H9 (cell line): ENCODE measurements around the gene ANGPTL8. TPM values are rescaled to one million over a fixed set of nuclear protein-coding genes. Genes with fewer than 3 reads are reported as not detected.

ENCODE experiments used
- DNase-seq: peaks from one replicate; pipeline ENCODE4 v3.0.0-alpha.2; 2017
- H2AFZ ChIP-seq: one replicate; pipeline ENCODE4 v1.6.1; 2013; ENCODE audit warnings: mild to moderate bottlenecking, low read length, control low read depth, moderate library complexity
- H2AK5ac ChIP-seq: 2 replicates; pipeline ENCODE4 v1.6.1; 2013; ENCODE audit warnings: low read length, control low read depth, mixed read lengths; ENCODE audit not compliant: insufficient read length
- H2BK120ac ChIP-seq: one replicate; pipeline ENCODE4 v1.6.1; 2013; ENCODE audit warnings: low read depth, mild to moderate bottlenecking, low read length, control low read depth, inconsistent platforms; ENCODE audit not compliant: poor library complexity, severe bottlenecking
- H2BK12ac ChIP-seq: 2 replicates; pipeline ENCODE4 v1.6.1; 2013; ENCODE audit warnings: low read length, control low read depth, mixed read lengths, low read depth; ENCODE audit not compliant: insufficient read length
- H2BK15ac ChIP-seq: 2 replicates; pipeline ENCODE4 v1.6.1; 2013; ENCODE audit warnings: low read depth, low read length, control low read depth
- H2BK20ac ChIP-seq: one replicate; pipeline ENCODE4 v1.6.1; 2013; ENCODE audit warnings: low read depth, mild to moderate bottlenecking, low read length, control low read depth, inconsistent platforms; ENCODE audit not compliant: poor library complexity, severe bottlenecking
- H2BK5ac ChIP-seq: 2 replicates; pipeline ENCODE4 v1.6.1; 2013; ENCODE audit warnings: low read length, control low read depth, mixed read lengths; ENCODE audit not compliant: insufficient read length
- H3K14ac ChIP-seq: 2 replicates; pipeline ENCODE4 v1.6.1; 2013; ENCODE audit warnings: low read length, control low read depth; ENCODE audit not compliant: insufficient read depth
- H3K18ac ChIP-seq: 2 replicates; pipeline ENCODE4 v1.6.1; 2013; ENCODE audit warnings: low read depth, mild to moderate bottlenecking, mixed read lengths, low read length, control low read depth; ENCODE audit not compliant: insufficient read length
- H3K23ac ChIP-seq: 2 replicates; pipeline ENCODE4 v1.6.1; 2013; ENCODE audit warnings: low read length, control low read depth, mixed read lengths, low read depth; ENCODE audit not compliant: insufficient read length
- H3K23me2 ChIP-seq: 2 replicates; pipeline ENCODE4 v1.6.1; 2013; ENCODE audit warnings: low read depth, mild to moderate bottlenecking, mixed read lengths, low read length, control low read depth; ENCODE audit not compliant: insufficient read length, poor library complexity, severe bottlenecking
- H3K27ac ChIP-seq: 2 replicates; pipeline ENCODE4 v1.5.1; 2013; ENCODE audit warnings: low read length, control low read depth, mixed read lengths, low read depth; ENCODE audit not compliant: insufficient read length
- H3K27me3 ChIP-seq: 2 replicates; pipeline ENCODE4 v1.6.1; 2013; ENCODE audit warnings: low read length, control low read depth, inconsistent platforms; ENCODE audit not compliant: insufficient read depth
- H3K4ac ChIP-seq: 2 replicates; pipeline ENCODE4 v1.6.1; 2013; ENCODE audit warnings: low read depth, mild to moderate bottlenecking, control low read depth, inconsistent platforms, low read length, moderate library complexity
- H3K4me1 ChIP-seq: 2 replicates; pipeline ENCODE4 v1.6.1; 2013; ENCODE audit warnings: low read length, control low read depth, inconsistent platforms; ENCODE audit not compliant: insufficient read depth
- H3K4me2 ChIP-seq: 2 replicates; pipeline ENCODE4 v1.6.1; 2013; ENCODE audit warnings: low read length, control low read depth, mixed read lengths; ENCODE audit not compliant: insufficient read length, insufficient read depth
- H3K56ac ChIP-seq: 2 replicates; pipeline ENCODE4 v1.6.1; 2013; ENCODE audit warnings: low read depth, mild to moderate bottlenecking, mixed read lengths, low read length, control low read depth; ENCODE audit not compliant: insufficient read length
- H3K79me1 ChIP-seq: 2 replicates; pipeline ENCODE4 v1.6.1; 2013; ENCODE audit warnings: low read depth, mild to moderate bottlenecking, moderate library complexity, low read length, control low read depth, inconsistent platforms; ENCODE audit not compliant: insufficient read depth, poor library complexity, severe bottlenecking
- H3K79me2 ChIP-seq: 2 replicates; pipeline ENCODE4 v1.6.1; 2013; ENCODE audit warnings: low read length, control low read depth, inconsistent platforms; ENCODE audit not compliant: insufficient read depth
- H3K9ac ChIP-seq: 2 replicates; pipeline ENCODE4 v1.6.1; 2013; ENCODE audit warnings: low read length, control low read depth, mixed read lengths; ENCODE audit not compliant: insufficient read length; ENCODE audit errors: extremely low read depth
- H3K9me3 ChIP-seq: one replicate; pipeline ENCODE4 v1.6.1; 2013; ENCODE audit warnings: low read depth, low read length, inconsistent platforms; ENCODE audit not compliant: control insufficient read depth
- H3T11ph ChIP-seq: one replicate; pipeline ENCODE4 v1.6.1; 2013; ENCODE audit warnings: mild to moderate bottlenecking, low read length, control low read depth, inconsistent platforms
- H4K20me1 ChIP-seq: one replicate; pipeline ENCODE4 v1.6.1; 2013; ENCODE audit not compliant: control insufficient read depth, insufficient read length, insufficient read depth
- H4K5ac ChIP-seq: 2 replicates; pipeline ENCODE4 v1.6.1; 2013; ENCODE audit warnings: low read depth, mild to moderate bottlenecking, mixed read lengths, low read length, control low read depth; ENCODE audit not compliant: insufficient read length
- H4K8ac ChIP-seq: replicated peaks from 2 replicates; pipeline ENCODE4 v1.6.1; 2013; ENCODE audit warnings: low read length, control low read depth, mixed read lengths, low read depth; ENCODE audit not compliant: insufficient read length
- H4K91ac ChIP-seq: 2 replicates; pipeline ENCODE4 v1.6.1; 2013; ENCODE audit warnings: low read depth, mild to moderate bottlenecking, moderate library complexity, mixed read lengths, low read length, control low read depth; ENCODE audit not compliant: insufficient read length
- H3K27ac Mint-ChIP-seq, 3 experiments: 2 replicates in 2 of 3; 3 replicates in 1 of 3; pipeline ENCODE4 v1.8.0; 2020 to 2021; ENCODE audit warnings: mixed read lengths in 3 of 3, mild to moderate bottlenecking in 1 of 3, moderate library complexity in 1 of 3
- H3K27me3 Mint-ChIP-seq: 2 replicates; pipeline ENCODE4 v1.8.0; 2021; ENCODE audit warnings: low read depth, mild to moderate bottlenecking, moderate library complexity, mixed read lengths
- H3K36me3 Mint-ChIP-seq, 3 experiments: 2 replicates in 2 of 3; 3 replicates in 1 of 3; pipeline ENCODE4 v1.8.0; 2020 to 2021; ENCODE audit warnings: low read depth in 3 of 3, mixed read lengths in 3 of 3; ENCODE audit not compliant: insufficient read depth in 1 of 3
- H3K4me1 Mint-ChIP-seq, 2 experiments: 2 replicates each; pipeline ENCODE4 v1.8.0; 2020; ENCODE audit warnings: mixed read lengths in 2 of 2
- H3K4me3 Mint-ChIP-seq, 2 experiments: 2 replicates in 1 of 2; 3 replicates in 1 of 2; pipeline ENCODE4 v1.8.0; 2020 to 2021; ENCODE audit warnings: mild to moderate bottlenecking in 2 of 2, mixed read lengths in 2 of 2, moderate library complexity in 1 of 2
- H3K9me3 Mint-ChIP-seq, 2 experiments: 2 replicates in 1 of 2; 3 replicates in 1 of 2; pipeline ENCODE4 v1.8.0; 2020; ENCODE audit warnings: mild to moderate bottlenecking in 2 of 2, mixed read lengths in 2 of 2, moderate library complexity in 1 of 2
- CTCF ChIP-seq: fragments of 200-600 bp; sonication (generic); conservative IDR thresholded peaks from 3 replicates; pipeline ENCODE4 v1.8.0; 2021; ENCODE audit warnings: antibody characterized with exemption, mild to moderate bottlenecking
- WGBS: extraction: QIAGEN DNeasy Blood & Tissue Kit; methylation state at CpG from one replicate; pipeline ENCODE4 v1.1.7; 2013; ENCODE audit warnings: missing lambda C conversion rate, low lambda C conversion rate, mixed read lengths; ENCODE audit not compliant: insufficient read length; ENCODE audit errors: extremely low coverage; 5-methylcytosine and 5-hydroxymethylcytosine counted together
- total RNA-seq: library from RNA; stranded (reverse); gene quantifications from 2 replicates; pipeline ENCODE4 v1.2.1, GENCODE V29; 2021

ANGPTL8 gene
- total RNA-seq, 1 experiment from 2014 or later, result not detected

DNA sequence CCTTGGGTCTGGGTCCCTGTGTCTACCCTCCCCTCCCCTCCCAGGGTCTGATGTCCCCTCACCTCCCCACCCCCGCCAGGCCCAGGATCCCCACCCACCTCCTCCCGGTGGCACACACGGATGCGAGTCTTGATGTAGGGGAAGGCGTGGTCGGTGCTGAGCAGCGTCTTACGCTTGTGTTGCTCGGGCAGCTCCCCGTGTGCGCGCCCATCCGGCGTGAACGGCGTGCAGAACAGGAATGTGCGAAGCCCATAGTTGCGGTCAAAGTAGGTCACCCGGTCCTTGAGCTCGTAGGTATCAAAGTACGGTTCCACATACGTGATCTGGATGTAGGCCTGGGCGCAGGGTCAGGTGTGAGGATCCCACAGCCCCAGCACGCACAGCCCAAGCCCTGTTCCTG, 37.6 kb upstream of the ANGPTL8 start:
- Histone ChIP-seq H4K5ac (no peak overlapping the region), H3K14ac (no peak overlapping the region), H3K9me3 (no peaks in the 10 kb centered on the region), H3K23me2 (peaks cover 4% of the 10 kb centered on the region), H2BK15ac (no peak overlapping the region), H3K23ac (no peak overlapping the region), H4K8ac (no peak overlapping the region), H2AK5ac (no peak overlapping the region), H3K9ac (no peak overlapping the region), H2BK5ac (no peak overlapping the region), H2BK20ac (no peak overlapping the region), H2AFZ (no peak overlapping the region), H3K79me1 (no peaks in the 10 kb centered on the region), H4K20me1 (no peaks in the 10 kb centered on the region), H3K4ac (no peak overlapping the region), H3K79me2 (no peaks in the 10 kb centered on the region), H3K56ac (no peak overlapping the region), H3K27me3 (no peaks in the 10 kb centered on the region), H2BK12ac (no peak overlapping the region), H3T11ph (no peak overlapping the region), H3K4me1 (no peaks in the 10 kb centered on the region), H4K91ac (no peak overlapping the region), H3K18ac (no peak overlapping the region), H3K4me2 (no peak overlapping the region), H2BK120ac (no peak overlapping the region), H3K27ac (no peak overlapping the region)
- Mint-ChIP-seq H3K27ac (no peak overlapping the region), H3K4me3 (no peak overlapping the region), H3K27me3 (no peaks in the 10 kb centered on the region), H3K4me1 (peaks cover 3 to 10% of the 10 kb centered on the region in 2 experiments; a peak in 3 of 4 replicates), H3K36me3 (peaks cover 0 to 33% (median 18%) of the 10 kb centered on the region in 3 experiments; a peak in 5 of 7 replicates), H3K9me3 (no peaks in the 10 kb centered on the region)
- no CpG with 5 or more reads among the region's 24 CpGs for WGBS
- no peak for TF ChIP-seq CTCF
- no peak for DNase-seq
